Measurements from ENCODE around the gene POLR3GL.
"Not testable (repeated sequence)": the region's sequence is repeated elsewhere in the genome, so short reads cannot be mapped to it uniquely, and the experiment has no call there.

Gene POLR3GL

GRCh38 chr1:145927063-145927886 is 37.2 kb upstream of the POLR3GL start, which contains the start of gene RBM8A:
Gene RBM8A, minus strand, starts transcription at chr1:145927484. Its CDS starts 58 bp downstream, at chr1:145927426.
- peak within 1 kb of the TSS; percentile 46 for H2BK120ac ChIP-seq (ENCODE audit: insufficient read depth, low read length, poor library complexity)
- no peaks in the 10 kb centered on the region for H3K9me3 ChIP-seq (ENCODE audit: insufficient read depth, low read depth, low read length)
- whole genome bisulfite sequencing (ENCODE audit: extremely low coverage, insufficient coverage, insufficient read length): no CpG with 5 or more reads among the region's 41 CpGs
- peak within 1 kb of the TSS; percentile 74 for H4K91ac ChIP-seq (ENCODE audit: low read depth, low read length)
- peak within 1 kb of the TSS; percentile 90 for H3K9ac ChIP-seq (ENCODE audit: low read length)
- H3K14ac ChIP-seq (ENCODE audit: low read length): peak within 1 kb of the TSS; percentile 67
- peak within 1 kb of the TSS; percentile 94 for H2AK5ac ChIP-seq (ENCODE audit: low read length)
- H2AFZ ChIP-seq (ENCODE audit: insufficient read depth, low read length, poor library complexity): peak within 1 kb of the TSS; percentile 91
- H3K27me3 ChIP-seq (ENCODE audit: insufficient read depth, low read length): no peaks in the 10 kb centered on the region
- H2BK5ac ChIP-seq (ENCODE audit: low read depth, low read length, poor library complexity): peak within 1 kb of the TSS; percentile 78
- H3K4me3 ChIP-seq (ENCODE audit: low read depth, low read length): peak within 1 kb of the TSS; percentile 90
- H3K79me2 ChIP-seq (ENCODE audit: control insufficient read depth, insufficient read depth, low read length, poor library complexity): peaks cover 12% of the 10 kb centered on the region
- no peak within 1 kb of the TSS for H3K23ac ChIP-seq (ENCODE audit: low read length)
- peak within 1 kb of the TSS; percentile 95 for H4K8ac ChIP-seq (ENCODE audit: low read depth, low read length)
- H4K12ac ChIP-seq (ENCODE audit: low read depth, low read length): peak within 1 kb of the TSS; percentile 97
- H3K18ac ChIP-seq (ENCODE audit: low read length): peak within 1 kb of the TSS; percentile 94
- H3K36me3 ChIP-seq (ENCODE audit: control insufficient read depth in 1 of 2, insufficient read depth in 2 of 2, low read length in 2 of 2): peaks cover 7 to 10% of the 10 kb centered on the region in 2 experiments
- H3K4me2 ChIP-seq (ENCODE audit: low read length): peak within 1 kb of the TSS; percentile 80
- peak; percentile 96 to 99 for DNase-seq
- H2BK12ac ChIP-seq (ENCODE audit: low read length): no peak within 1 kb of the TSS
- H3K79me1 ChIP-seq (ENCODE audit: low read length): peaks cover 10% of the 10 kb centered on the region
- peak within 1 kb of the TSS; percentile 82 for H3K27ac ChIP-seq (ENCODE audit: low read depth, low read length)
- H3K4ac ChIP-seq (ENCODE audit: low read depth, low read length): peak within 1 kb of the TSS; percentile 93
- H3K4me1 ChIP-seq (ENCODE audit: control insufficient read depth in 1 of 2, insufficient read depth in 2 of 2, low read length in 2 of 2): peaks cover 0 to 6% of the 10 kb centered on the region in 2 experiments

GRCh38 chr1:145927916-145928643 is 36.4 kb upstream of the POLR3GL start:
- H3K14ac ChIP-seq (ENCODE audit: low read length): peak overlapping the region; percentile 67
- DNase-seq: no peak
- peak overlapping the region; percentile 68 for H2AFZ ChIP-seq (ENCODE audit: insufficient read depth, low read length, poor library complexity)
- H3K79me2 ChIP-seq (ENCODE audit: control insufficient read depth, insufficient read depth, low read length, poor library complexity): peaks cover 12% of the 10 kb centered on the region
- H2AK5ac ChIP-seq (ENCODE audit: low read length): peak overlapping the region; percentile 94
- peak overlapping the region; percentile 43 for H4K91ac ChIP-seq (ENCODE audit: low read depth, low read length)
- H3K4me1 ChIP-seq (ENCODE audit: control insufficient read depth in 1 of 2, insufficient read depth in 2 of 2, low read length in 2 of 2): peaks cover 0 to 6% of the 10 kb centered on the region in 2 experiments
- H3K27me3 ChIP-seq (ENCODE audit: insufficient read depth, low read length): no peaks in the 10 kb centered on the region
- no peaks in the 10 kb centered on the region for H3K9me3 ChIP-seq (ENCODE audit: insufficient read depth, low read depth, low read length)
- no peak overlapping the region for H3K27ac ChIP-seq (ENCODE audit: low read depth, low read length)
- peak overlapping the region; percentile 86 for H3K9ac ChIP-seq (ENCODE audit: low read length)
- peak overlapping the region; percentile 88 for H4K8ac ChIP-seq (ENCODE audit: low read depth, low read length)
- H2BK120ac ChIP-seq (ENCODE audit: insufficient read depth, low read length, poor library complexity): peak overlapping the region; percentile 46
- peaks cover 7 to 10% of the 10 kb centered on the region in 2 experiments for H3K36me3 ChIP-seq (ENCODE audit: control insufficient read depth in 1 of 2, insufficient read depth in 2 of 2, low read length in 2 of 2)
- no peak overlapping the region for H3K23ac ChIP-seq (ENCODE audit: low read length)
- H2BK12ac ChIP-seq (ENCODE audit: low read length): no peak overlapping the region
- peak overlapping the region; percentile 38 for H3K4me3 ChIP-seq (ENCODE audit: low read depth, low read length)
- peak overlapping the region; percentile 93 for H3K4ac ChIP-seq (ENCODE audit: low read depth, low read length)
- H3K4me2 ChIP-seq (ENCODE audit: low read length): peak overlapping the region; percentile 80
- H3K18ac ChIP-seq (ENCODE audit: low read length): no peak overlapping the region
- peak overlapping the region; percentile 97 for H4K12ac ChIP-seq (ENCODE audit: low read depth, low read length)
- peaks cover 10% of the 10 kb centered on the region for H3K79me1 ChIP-seq (ENCODE audit: low read length)
- WGBS (ENCODE audit: extremely low coverage, insufficient coverage, insufficient read length): no CpG with 5 or more reads among the region's 20 CpGs
- H2BK5ac ChIP-seq (ENCODE audit: low read depth, low read length, poor library complexity): peak overlapping the region; percentile 57

- H3K9me3 ChIP-seq (ENCODE audit: insufficient read depth, low read depth, low read length); H2BK5ac ChIP-seq (ENCODE audit: low read depth, low read length, poor library complexity); H4K12ac ChIP-seq (ENCODE audit: low read depth, low read length): not testable (repeated sequence)
Observed at GRCh38 chr1:145932522-145933009, 31.9 kb upstream of the POLR3GL start.

GRCh38 chr1:145935708-145936107 is 28.8 kb upstream of the POLR3GL start:
- no peak overlapping the region for H2AFZ ChIP-seq (ENCODE audit: insufficient read depth, low read length, poor library complexity)
- no peak overlapping the region for H2AK5ac ChIP-seq (ENCODE audit: low read length)
- H3K79me1 ChIP-seq (ENCODE audit: low read length): no peaks in the 10 kb centered on the region
- no peak overlapping the region for H3K4me2 ChIP-seq (ENCODE audit: low read length)
- no peak overlapping the region for H4K12ac ChIP-seq (ENCODE audit: low read depth, low read length)
- no peak overlapping the region for H3K14ac ChIP-seq (ENCODE audit: low read length)
- no peak overlapping the region for H2BK120ac ChIP-seq (ENCODE audit: insufficient read depth, low read length, poor library complexity)
- H2BK5ac ChIP-seq (ENCODE audit: low read depth, low read length, poor library complexity): no peak overlapping the region
- no peak overlapping the region for H3K9ac ChIP-seq (ENCODE audit: low read length)
- no peak overlapping the region for H3K18ac ChIP-seq (ENCODE audit: low read length)
- H3K4me1 ChIP-seq (ENCODE audit: control insufficient read depth in 1 of 2, insufficient read depth in 2 of 2, low read length in 2 of 2): no peaks in the 10 kb centered on the region
- H2BK12ac ChIP-seq (ENCODE audit: low read length): no peak overlapping the region
- no peak overlapping the region for H3K4me3 ChIP-seq (ENCODE audit: low read depth, low read length)
- no peak for DNase-seq
- H3K27me3 ChIP-seq (ENCODE audit: insufficient read depth, low read length): no peaks in the 10 kb centered on the region
- H3K27ac ChIP-seq (ENCODE audit: low read depth, low read length): no peak overlapping the region
- H4K8ac ChIP-seq (ENCODE audit: low read depth, low read length): no peak overlapping the region
- no peak overlapping the region for H3K23ac ChIP-seq (ENCODE audit: low read length)
- no peak overlapping the region for H3K4ac ChIP-seq (ENCODE audit: low read depth, low read length)
- H3K36me3 ChIP-seq (ENCODE audit: control insufficient read depth in 1 of 2, insufficient read depth in 2 of 2, low read length in 2 of 2): no peaks in the 10 kb centered on the region
- H3K79me2 ChIP-seq (ENCODE audit: control insufficient read depth, insufficient read depth, low read length, poor library complexity): no peaks in the 10 kb centered on the region
- no peaks in the 10 kb centered on the region for H3K9me3 ChIP-seq (ENCODE audit: insufficient read depth, low read depth, low read length)
- no peak overlapping the region for H4K91ac ChIP-seq (ENCODE audit: low read depth, low read length)

More at GRCh38 chr1:145932522-145933009, 31.9 kb upstream of the POLR3GL start:
- H3K27me3 ChIP-seq (ENCODE audit: insufficient read depth, low read length); H3K79me2 ChIP-seq (ENCODE audit: control insufficient read depth, insufficient read depth, low read length, poor library complexity); H2AK5ac ChIP-seq (ENCODE audit: low read length); H3K18ac ChIP-seq (ENCODE audit: low read length); H2BK12ac ChIP-seq (ENCODE audit: low read length); H3K79me1 ChIP-seq (ENCODE audit: low read length); H3K4ac ChIP-seq (ENCODE audit: low read depth, low read length); H4K91ac ChIP-seq (ENCODE audit: low read depth, low read length); H2AFZ ChIP-seq (ENCODE audit: insufficient read depth, low read length, poor library complexity); H3K14ac ChIP-seq (ENCODE audit: low read length); H3K23ac ChIP-seq (ENCODE audit: low read length); H2BK120ac ChIP-seq (ENCODE audit: insufficient read depth, low read length, poor library complexity); H3K36me3 ChIP-seq (ENCODE audit: control insufficient read depth in 1 of 2, insufficient read depth in 2 of 2, low read length in 2 of 2); H3K9ac ChIP-seq (ENCODE audit: low read length); H3K4me1 ChIP-seq (ENCODE audit: control insufficient read depth in 1 of 2, insufficient read depth in 2 of 2, low read length in 2 of 2); H3K27ac ChIP-seq (ENCODE audit: low read depth, low read length); H4K8ac ChIP-seq (ENCODE audit: low read depth, low read length); H3K4me2 ChIP-seq (ENCODE audit: low read length); H3K4me3 ChIP-seq (ENCODE audit: low read depth, low read length): not testable (repeated sequence)
- DNase-seq: peak; percentile 29 to 53
- WGBS (ENCODE audit: extremely low coverage, insufficient coverage, insufficient read length): no CpG with 5 or more reads among the region's 9 CpGs
